Trophoblast cell (in vitro differentiated cells and primary cell): Measurements from ENCODE around the gene MLH1.
A peak's percentile ranks its signal among the peaks of the same experiment; 100 is the strongest.

Experiments used
- DNase-seq, 2 donors: peaks; one replicate each; pipeline ENCODE4 v3.0.0-alpha.2; 2016
- H2AFZ ChIP-seq: 2 replicates; pipeline ENCODE4 v1.6.1; 2013; ENCODE audit warnings: low read length, moderate library complexity, mild to moderate bottlenecking; ENCODE audit not compliant: insufficient read depth, poor library complexity
- H2AK5ac ChIP-seq: 2 replicates; pipeline ENCODE4 v1.6.1; 2013; ENCODE audit warnings: mild to moderate bottlenecking, low read length
- H2BK120ac ChIP-seq: 2 replicates; pipeline ENCODE4 v1.6.1; 2013; ENCODE audit warnings: low read length, mild to moderate bottlenecking, moderate library complexity; ENCODE audit not compliant: insufficient read depth, poor library complexity
- H2BK12ac ChIP-seq: 2 replicates; pipeline ENCODE4 v1.6.1; 2013; ENCODE audit warnings: mild to moderate bottlenecking, low read length, moderate library complexity
- H2BK5ac ChIP-seq: 2 replicates; pipeline ENCODE4 v1.6.1; 2013; ENCODE audit warnings: low read length, low read depth, moderate library complexity, mild to moderate bottlenecking; ENCODE audit not compliant: poor library complexity
- H3K14ac ChIP-seq: 2 replicates; pipeline ENCODE4 v1.6.1; 2013; ENCODE audit warnings: mild to moderate bottlenecking, low read length
- H3K18ac ChIP-seq: 2 replicates; pipeline ENCODE4 v1.6.1; 2013; ENCODE audit warnings: mild to moderate bottlenecking, low read length
- H3K23ac ChIP-seq: 2 replicates; pipeline ENCODE4 v1.6.1; 2013; ENCODE audit warnings: low read length
- H3K27ac ChIP-seq: 2 replicates; pipeline ENCODE4 v1.5.1; 2013; ENCODE audit warnings: low read depth, mild to moderate bottlenecking, inconsistent platforms, low read length, moderate library complexity
- H3K27me3 ChIP-seq: 2 replicates; pipeline ENCODE4 v1.6.1; 2013; ENCODE audit warnings: inconsistent platforms, mild to moderate bottlenecking, low read length, moderate library complexity; ENCODE audit not compliant: insufficient read depth
- H3K36me3 ChIP-seq, 2 experiments: 1 replicate in 1 of 2; 2 replicates in 1 of 2; pipeline ENCODE4 v1.6.1; 2013; ENCODE audit warnings: low read length in 2 of 2, mild to moderate bottlenecking in 2 of 2, moderate library complexity in 1 of 2; ENCODE audit not compliant: insufficient read depth in 2 of 2, control insufficient read depth in 1 of 2
- H3K4ac ChIP-seq: 2 replicates; pipeline ENCODE4 v1.6.1; 2013; ENCODE audit warnings: low read depth, mild to moderate bottlenecking, low read length, moderate library complexity
- H3K4me1 ChIP-seq, 2 experiments: 1 replicate in 1 of 2; 2 replicates in 1 of 2; pipeline ENCODE4 v1.6.1; 2013; ENCODE audit warnings: low read length in 2 of 2, mild to moderate bottlenecking in 2 of 2, moderate library complexity in 1 of 2; ENCODE audit not compliant: insufficient read depth in 2 of 2, control insufficient read depth in 1 of 2
- H3K4me2 ChIP-seq: 2 replicates; pipeline ENCODE4 v1.6.1; 2013; ENCODE audit warnings: inconsistent platforms, mild to moderate bottlenecking, low read length, moderate library complexity
- H3K4me3 ChIP-seq: 2 replicates; pipeline ENCODE4 v1.5.1; 2013; ENCODE audit warnings: mild to moderate bottlenecking, low read depth, low read length, inconsistent platforms
- H3K79me1 ChIP-seq: one replicate; pipeline ENCODE4 v1.6.1; 2013; ENCODE audit warnings: low read length
- H3K79me2 ChIP-seq: 2 replicates; pipeline ENCODE4 v1.6.1; 2013; ENCODE audit warnings: low read length, mild to moderate bottlenecking; ENCODE audit not compliant: control insufficient read depth, insufficient read depth, poor library complexity
- H3K9ac ChIP-seq: 2 replicates; pipeline ENCODE4 v1.6.1; 2013; ENCODE audit warnings: mild to moderate bottlenecking, low read length
- H3K9me3 ChIP-seq: 2 replicates; pipeline ENCODE4 v1.6.1; 2013; ENCODE audit warnings: low read depth, mild to moderate bottlenecking, control low read depth, inconsistent platforms, low read length; ENCODE audit not compliant: insufficient read depth
- H4K12ac ChIP-seq: 2 replicates; pipeline ENCODE4 v1.6.1; 2013; ENCODE audit warnings: low read depth, mild to moderate bottlenecking, low read length, moderate library complexity
- H4K8ac ChIP-seq: 2 replicates; pipeline ENCODE4 v1.6.1; 2013; ENCODE audit warnings: low read depth, mild to moderate bottlenecking, low read length, moderate library complexity
- H4K91ac ChIP-seq: one replicate; pipeline ENCODE4 v1.6.1; 2013; ENCODE audit warnings: low read depth, mild to moderate bottlenecking, low read length, moderate library complexity
- WGBS: extraction: QIAGEN DNeasy Blood & Tissue Kit; methylation state at CpG from one replicate; pipeline ENCODE4 v1.1.7; 2013; ENCODE audit warnings: missing lambda C conversion rate; ENCODE audit not compliant: insufficient read length, insufficient coverage; ENCODE audit errors: extremely low coverage; 5-methylcytosine and 5-hydroxymethylcytosine counted together

MLH1 gene

DNA sequence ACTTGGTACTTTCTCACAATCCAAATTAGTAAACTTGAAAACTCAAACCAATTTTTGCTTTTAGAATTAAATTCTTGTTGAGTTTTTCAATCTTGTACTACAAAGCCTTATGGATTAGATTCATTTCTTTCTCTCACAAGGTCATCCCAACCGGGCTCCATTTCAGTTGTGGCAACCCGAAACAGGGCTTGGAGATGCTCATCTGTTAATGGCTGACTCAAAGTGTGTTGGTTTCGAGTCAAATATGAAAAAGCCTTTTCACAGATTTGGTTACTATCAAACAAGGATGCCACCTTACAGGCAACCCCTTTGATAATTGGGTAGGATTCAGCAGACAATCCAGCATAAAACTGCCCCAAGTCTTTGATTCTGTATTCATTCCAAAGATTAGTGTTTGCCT is 2.2 kb upstream of the MLH1 start:
- H3K4ac ChIP-seq, result peak overlapping the region; percentile 83
- no peak overlapping the region for H3K14ac ChIP-seq
- no peaks in the 10 kb centered on the region for H3K9me3 ChIP-seq
- H3K79me2 ChIP-seq, result peaks cover 10% of the 10 kb centered on the region
- no CpG with 5 or more reads among the region's 3 CpGs for WGBS
- H3K4me3 ChIP-seq, result no peak overlapping the region
- H3K27me3 ChIP-seq, result no peaks in the 10 kb centered on the region
- no peak for DNase-seq
- H3K18ac ChIP-seq, result no peak overlapping the region
- H3K4me1 ChIP-seq, result peaks cover 0 to 3% of the 10 kb centered on the region in 2 experiments
- peaks cover 9% of the 10 kb centered on the region for H3K79me1 ChIP-seq
- no peak overlapping the region for H2BK12ac ChIP-seq
- no peak overlapping the region for H2BK120ac ChIP-seq
- no peak overlapping the region for H4K12ac ChIP-seq
- no peak overlapping the region for H4K91ac ChIP-seq
- H3K4me2 ChIP-seq, result peak overlapping the region; percentile 43
- H3K9ac ChIP-seq, result no peak overlapping the region
- H3K23ac ChIP-seq, result no peak overlapping the region
- no peak overlapping the region for H2AFZ ChIP-seq
- no peak overlapping the region for H3K27ac ChIP-seq
- H4K8ac ChIP-seq, result no peak overlapping the region
- no peak overlapping the region for H2AK5ac ChIP-seq
- no peak overlapping the region for H2BK5ac ChIP-seq
- peaks cover 4 to 5% of the 10 kb centered on the region in 2 experiments for H3K36me3 ChIP-seq

DNA sequence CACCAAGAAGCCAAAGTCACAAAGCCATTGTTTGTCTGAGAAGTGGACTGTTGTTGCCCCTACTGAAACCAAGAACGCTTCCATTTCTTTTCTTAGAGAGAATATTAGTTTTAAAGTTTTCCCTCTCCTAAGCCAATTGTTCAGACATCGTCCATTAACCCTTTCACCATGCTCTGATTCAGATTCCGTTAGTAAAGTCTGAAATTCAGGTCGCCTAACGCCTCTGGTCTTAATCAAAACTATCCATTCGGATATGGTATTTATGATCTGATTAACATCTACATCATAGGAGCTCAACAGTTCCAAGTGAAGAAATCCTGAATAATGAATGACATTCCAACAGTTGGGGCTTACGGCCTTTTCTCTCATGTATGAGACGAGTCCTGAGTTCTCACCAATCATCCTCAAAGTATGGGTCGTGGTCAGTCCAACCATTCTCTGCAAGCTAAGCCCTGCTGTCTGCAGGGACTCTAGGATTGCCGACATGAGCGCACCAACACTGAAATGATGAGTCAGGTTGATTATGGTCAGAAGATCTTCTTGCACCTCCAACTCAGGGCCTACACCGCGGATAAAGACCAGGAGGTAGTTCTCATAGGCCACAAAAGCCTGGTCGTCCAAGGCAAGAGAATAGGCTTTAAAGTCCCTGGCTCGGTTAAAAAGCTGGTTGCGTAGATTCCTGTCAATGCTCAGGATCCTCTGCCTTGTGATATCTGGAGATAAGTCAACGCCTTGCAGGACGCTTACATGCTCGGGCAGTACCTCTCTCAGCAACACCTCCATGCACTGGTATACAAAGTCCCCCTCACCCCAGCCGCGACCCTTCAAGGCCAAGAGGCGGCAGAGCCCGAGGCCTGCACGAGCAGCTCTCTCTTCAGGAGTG is 1.2 kb upstream of the MLH1 start:
- H2AFZ ChIP-seq, result peak overlapping the region; percentile 46
- H3K79me2 ChIP-seq, result peaks cover 10% of the 10 kb centered on the region
- H4K12ac ChIP-seq, result peak overlapping the region; percentile 85
- peaks cover 2 to 4% of the 10 kb centered on the region in 2 experiments for H3K36me3 ChIP-seq
- H4K91ac ChIP-seq, result peak overlapping the region; percentile 57
- peak in 1 of 2 donors; percentile 34 for DNase-seq
- H3K23ac ChIP-seq, result peak overlapping the region; percentile 19
- H2BK120ac ChIP-seq, result peak overlapping the region; percentile 69
- no CpG with 5 or more reads among the region's 24 CpGs for WGBS
- peak overlapping the region; percentile 92 for H3K9ac ChIP-seq
- H3K4me3 ChIP-seq, result peak overlapping the region; percentile 91
- H3K79me1 ChIP-seq, result peaks cover 9% of the 10 kb centered on the region
- H3K27ac ChIP-seq, result peak overlapping the region; percentile 94
- peak overlapping the region; percentile 76 for H3K14ac ChIP-seq
- H2AK5ac ChIP-seq, result peak overlapping the region; percentile 4
- H2BK5ac ChIP-seq, result peak overlapping the region; percentile 80
- peak overlapping the region; percentile 43 for H3K4ac ChIP-seq
- no peak overlapping the region for H2BK12ac ChIP-seq
- peak overlapping the region; percentile 86 for H4K8ac ChIP-seq
- H3K4me1 ChIP-seq, result peaks cover 0 to 3% of the 10 kb centered on the region in 2 experiments
- H3K18ac ChIP-seq, result peak overlapping the region; percentile 80
- no peaks in the 10 kb centered on the region for H3K9me3 ChIP-seq
- peak overlapping the region; percentile 85 for H3K4me2 ChIP-seq
- no peaks in the 10 kb centered on the region for H3K27me3 ChIP-seq

- Histone ChIP-seq H4K91ac (peak within 1 kb of the TSS; percentile 88), H3K9ac (peak within 1 kb of the TSS; percentile 92), H3K9me3 (no peaks in the 10 kb centered on the region), H2BK120ac (peak within 1 kb of the TSS; percentile 97), H3K27me3 (no peaks in the 10 kb centered on the region), H3K23ac (peak within 1 kb of the TSS; percentile 19), H3K79me1 (peaks cover 9% of the 10 kb centered on the region), H3K4me2 (peak within 1 kb of the TSS; percentile 85), H3K14ac (peak within 1 kb of the TSS; percentile 86), H2AK5ac (peak within 1 kb of the TSS; percentile 4), H3K36me3 (peaks cover 4 to 6% of the 10 kb centered on the region in 2 experiments), H3K27ac (peak within 1 kb of the TSS; percentile 94), H3K4me3 (peak within 1 kb of the TSS; percentile 91), H3K4ac (peak within 1 kb of the TSS; percentile 63), H2BK5ac (peak within 1 kb of the TSS; percentile 94), H3K18ac (peak within 1 kb of the TSS; percentile 83), H2AFZ (peak within 1 kb of the TSS; percentile 94), H4K8ac (peak within 1 kb of the TSS; percentile 96), H2BK12ac (peak within 1 kb of the TSS; percentile 48), H3K4me1 (peaks cover 0 to 3% of the 10 kb centered on the region in 2 experiments), H3K79me2 (peaks cover 10% of the 10 kb centered on the region), H4K12ac (peak within 1 kb of the TSS; percentile 89)
- DNase-seq, result peak; percentile 80 to 88
- WGBS, result no CpG with 5 or more reads among the region's 48 CpGs
Measured at GRCh38 chr3:36992806-36993325, 452 bp upstream of the MLH1 start, which contains the start of gene EPM2AIP1. Gene EPM2AIP1, minus strand, starts transcription at chr3:36993131. Its CDS starts 54 bp downstream, at chr3:36993077.

DNA sequence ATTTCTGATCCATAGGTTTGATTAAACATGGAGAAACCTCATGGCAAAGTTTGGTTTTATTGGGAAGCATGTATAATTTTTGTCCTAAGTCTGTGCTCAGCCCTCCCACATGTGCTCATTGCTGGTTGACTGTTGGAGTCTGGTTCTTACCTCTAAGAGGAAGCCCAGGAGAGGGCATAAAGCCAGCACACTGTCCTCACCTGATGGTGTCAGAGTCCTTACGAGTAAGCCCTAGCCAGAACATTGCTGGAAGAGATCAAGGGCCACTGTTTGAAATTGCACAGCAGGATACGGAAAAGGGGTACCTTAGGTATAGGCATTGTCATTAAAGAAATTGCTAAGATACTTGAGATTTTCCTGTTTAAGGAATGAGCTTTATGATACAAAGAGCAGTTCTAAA is 21.3 kb downstream of the MLH1 start:
- H4K8ac ChIP-seq, result no peak overlapping the region
- H3K36me3 ChIP-seq, result peaks cover 15 to 35% of the 10 kb centered on the region in 2 experiments
- H4K91ac ChIP-seq, result no peak overlapping the region
- no peak overlapping the region for H2AFZ ChIP-seq
- no peak overlapping the region for H3K18ac ChIP-seq
- DNase-seq, result no peak
- H3K79me2 ChIP-seq, result no peaks in the 10 kb centered on the region
- H3K4me1 ChIP-seq, result no peaks in the 10 kb centered on the region
- H2AK5ac ChIP-seq, result no peak overlapping the region
- H3K4ac ChIP-seq, result no peak overlapping the region
- no peak overlapping the region for H3K4me2 ChIP-seq
- H2BK5ac ChIP-seq, result no peak overlapping the region
- H3K23ac ChIP-seq, result no peak overlapping the region
- no peak overlapping the region for H3K9ac ChIP-seq
- no peaks in the 10 kb centered on the region for H3K79me1 ChIP-seq
- H2BK120ac ChIP-seq, result no peak overlapping the region
- H3K27me3 ChIP-seq, result no peaks in the 10 kb centered on the region
- H3K4me3 ChIP-seq, result no peak overlapping the region
- no CpG with 5 or more reads among the region's 2 CpGs for WGBS
- H4K12ac ChIP-seq, result peak overlapping the region; percentile 30
- no peak overlapping the region for H3K14ac ChIP-seq
- no peaks in the 10 kb centered on the region for H3K9me3 ChIP-seq
- no peak overlapping the region for H3K27ac ChIP-seq
- no peak overlapping the region for H2BK12ac ChIP-seq
